ENCODE results near the gene CCDC88C.

CCDC88C gene

GRCh38 chr14:91305650-91306431 is 111.8 kb downstream of the CCDC88C start:
- DNase-seq = no peak

GRCh38 chr14:91303924-91304229 is 113.7 kb downstream of the CCDC88C start:
- DNase-seq = no peak

- DNase-seq = peak; percentile 91
These were observed 114.3 kb downstream of the CCDC88C start for GRCh38 chr14:91303091-91303923.

GRCh38 chr14:91302391-91302790 is 115.2 kb downstream of the CCDC88C start:
- DNase-seq = no peak

- no peak for DNase-seq
These were observed 116.7 kb downstream of the CCDC88C start for GRCh38 chr14:91300957-91301356.

GRCh38 chr14:91300283-91300895 is 117.2 kb downstream of the CCDC88C start:
- DNase-seq = no peak

GRCh38 chr14:91299121-91300115 is 118.2 kb downstream of the CCDC88C start:
- no peak for DNase-seq

- DNase-seq = no peak
These were observed 119.0 kb downstream of the CCDC88C start for GRCh38 chr14:91298576-91298975.

GRCh38 chr14:91297081-91297711 is 120.4 kb downstream of the CCDC88C start:
- DNase-seq = no peak

- DNase-seq = no peak
These were observed 121.5 kb downstream of the CCDC88C start for GRCh38 chr14:91295851-91296796.

GRCh38 chr14:91295276-91295845 is 122.3 kb downstream of the CCDC88C start:
- no peak for DNase-seq

- no peak for DNase-seq
These were observed 123.5 kb downstream of the CCDC88C start for GRCh38 chr14:91294153-91294552.

- DNase-seq = peak; percentile 9
These were observed 124.3 kb downstream of the CCDC88C start for GRCh38 chr14:91293281-91293680.

GRCh38 chr14:91292491-91292890 is 125.1 kb downstream of the CCDC88C start:
- no peak for DNase-seq

GRCh38 chr14:91291786-91292405 is 125.7 kb downstream of the CCDC88C start:
- DNase-seq = no peak

- no peak for DNase-seq
These were observed 126.6 kb downstream of the CCDC88C start for GRCh38 chr14:91290986-91291385.

- no peak for DNase-seq
These were observed 128.2 kb downstream of the CCDC88C start for GRCh38 chr14:91289464-91289863.

- DNase-seq = no peak
These were observed 128.7 kb downstream of the CCDC88C start for GRCh38 chr14:91288876-91289275.

- peak; percentile 81 for DNase-seq
These were observed 131.1 kb downstream of the CCDC88C start for GRCh38 chr14:91286530-91286937.

Data from NCI-H82 (cell line).